ENCODE data around the gene AQP1. TPM values are rescaled to one million over a fixed set of nuclear protein-coding genes. Genes with fewer than 3 reads are reported as not detected.
A peak's percentile ranks its signal among the peaks of the same experiment; 100 is the strongest.

AQP1 gene
- total RNA-seq, 1 donor from 2014 or later = 6.7 TPM

DNA sequence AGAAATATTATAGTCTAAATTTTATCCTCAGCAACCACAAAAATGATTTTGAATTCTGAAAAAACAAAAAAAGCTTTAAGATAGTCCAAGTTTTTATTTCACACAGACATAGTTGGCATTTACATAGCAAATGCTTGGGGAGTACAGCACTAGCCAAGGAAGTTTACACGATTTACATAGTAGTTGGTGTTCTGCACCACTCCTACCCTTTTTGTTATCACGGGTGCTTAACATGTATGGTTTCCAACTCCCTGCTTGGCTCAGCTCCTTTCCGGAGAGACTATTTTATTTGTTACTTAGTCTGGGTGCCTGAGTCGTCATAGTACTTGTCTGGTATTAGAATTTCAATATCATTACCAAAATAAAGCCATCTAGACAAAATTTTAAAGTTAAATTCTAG lies 43.3 kb downstream of the AQP1 start:
- DNase-seq (ENCODE audit: extremely low spot score, unreplicated experiment) = no peak
- H3K27ac Mint-ChIP-seq (ENCODE audit: unreplicated experiment) = no peak overlapping the region
- no peak overlapping the region for H3K4me3 Mint-ChIP-seq (ENCODE audit: unreplicated experiment)
- H3K9me3 Mint-ChIP-seq (ENCODE audit: unreplicated experiment) = peaks cover 23% of the 10 kb centered on the region
- TF ChIP-seq, protein P1, sequence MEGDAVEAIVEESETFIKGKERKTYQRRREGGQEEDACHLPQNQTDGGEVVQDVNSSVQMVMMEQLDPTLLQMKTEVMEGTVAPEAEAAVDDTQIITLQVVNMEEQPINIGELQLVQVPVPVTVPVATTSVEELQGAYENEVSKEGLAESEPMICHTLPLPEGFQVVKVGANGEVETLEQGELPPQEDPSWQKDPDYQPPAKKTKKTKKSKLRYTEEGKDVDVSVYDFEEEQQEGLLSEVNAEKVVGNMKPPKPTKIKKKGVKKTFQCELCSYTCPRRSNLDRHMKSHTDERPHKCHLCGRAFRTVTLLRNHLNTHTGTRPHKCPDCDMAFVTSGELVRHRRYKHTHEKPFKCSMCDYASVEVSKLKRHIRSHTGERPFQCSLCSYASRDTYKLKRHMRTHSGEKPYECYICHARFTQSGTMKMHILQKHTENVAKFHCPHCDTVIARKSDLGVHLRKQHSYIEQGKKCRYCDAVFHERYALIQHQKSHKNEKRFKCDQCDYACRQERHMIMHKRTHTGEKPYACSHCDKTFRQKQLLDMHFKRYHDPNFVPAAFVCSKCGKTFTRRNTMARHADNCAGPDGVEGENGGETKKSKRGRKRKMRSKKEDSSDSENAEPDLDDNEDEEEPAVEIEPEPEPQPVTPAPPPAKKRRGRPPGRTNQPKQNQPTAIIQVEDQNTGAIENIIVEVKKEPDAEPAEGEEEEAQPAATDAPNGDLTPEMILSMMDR (IDR thresholded peaks at IDR 0.05) = no peak
- H3K36me3 Mint-ChIP-seq (ENCODE audit: unreplicated experiment) = no peaks in the 10 kb centered on the region
- H3K4me1 Mint-ChIP-seq (ENCODE audit: unreplicated experiment) = no peaks in the 10 kb centered on the region
- H3K27me3 Mint-ChIP-seq (ENCODE audit: unreplicated experiment) = peaks cover 64% of the 10 kb centered on the region

DNA sequence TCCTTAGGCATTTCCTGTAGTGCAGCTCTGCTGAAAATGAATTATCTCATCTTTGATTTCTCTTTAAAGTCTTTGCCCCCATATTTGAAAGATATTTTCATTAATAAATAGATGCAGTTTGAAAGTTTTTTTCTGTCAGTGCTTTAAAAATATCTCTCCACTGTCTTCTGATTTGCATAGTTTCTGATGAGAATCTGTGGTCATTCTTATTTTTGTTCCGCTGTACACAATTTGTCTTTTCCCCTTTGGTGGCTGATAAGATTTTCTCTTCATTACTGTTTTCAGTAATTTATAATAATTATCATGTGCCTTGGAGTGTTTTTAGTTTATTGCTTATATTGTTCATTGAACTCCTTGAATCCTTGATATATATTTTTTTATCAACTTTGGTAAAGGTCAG lies 45.1 kb downstream of the AQP1 start:
- no peaks in the 10 kb centered on the region for H3K4me1 Mint-ChIP-seq (ENCODE audit: unreplicated experiment)
- no peak for DNase-seq (ENCODE audit: extremely low spot score, unreplicated experiment)
- H3K9me3 Mint-ChIP-seq (ENCODE audit: unreplicated experiment) = peaks cover 23% of the 10 kb centered on the region
- H3K36me3 Mint-ChIP-seq (ENCODE audit: unreplicated experiment) = no peaks in the 10 kb centered on the region
- peaks cover 59% of the 10 kb centered on the region for H3K27me3 Mint-ChIP-seq (ENCODE audit: unreplicated experiment)
- H3K4me3 Mint-ChIP-seq (ENCODE audit: unreplicated experiment) = no peak overlapping the region
- no peak overlapping the region for H3K27ac Mint-ChIP-seq (ENCODE audit: unreplicated experiment)
- TF ChIP-seq, protein P1 (IDR thresholded peaks at IDR 0.05) = no peak

DNA sequence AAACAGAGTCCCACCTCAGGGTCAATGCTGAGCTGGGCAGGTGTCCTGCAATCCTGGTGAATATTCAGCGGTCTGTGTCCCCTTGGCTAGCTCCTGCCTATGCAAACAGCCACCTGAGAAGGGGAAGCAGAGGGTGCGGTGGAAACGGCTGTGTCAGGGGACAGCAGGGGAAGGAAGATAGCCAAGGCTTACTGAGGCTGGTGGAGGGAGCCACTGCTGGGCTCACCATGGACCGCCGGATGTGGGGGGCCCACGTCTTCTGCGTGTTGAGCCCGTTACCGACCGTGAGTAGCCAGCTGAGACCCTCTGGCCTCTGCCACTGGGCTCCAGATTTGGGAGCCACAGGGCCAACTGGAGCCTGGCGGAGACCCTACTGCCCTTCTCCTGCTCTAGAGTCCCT lies 52.2 kb downstream of the AQP1 start, which contains the start of gene GHRHR:
TSS of gene GHRHR (plus strand) at position 112 of the 400 bp plus-strand sequence. CDS start at position 228, 116 bp downstream.
- Mint-ChIP-seq H3K4me1 (ENCODE audit: unreplicated experiment) (no peaks in the 10 kb centered on the region), H3K4me3 (ENCODE audit: unreplicated experiment) (no peak within 1 kb of the TSS), H3K36me3 (ENCODE audit: unreplicated experiment) (no peaks in the 10 kb centered on the region), H3K9me3 (ENCODE audit: unreplicated experiment) (no peaks in the 10 kb centered on the region), H3K27me3 (ENCODE audit: unreplicated experiment) (peaks cover 63% of the 10 kb centered on the region), H3K27ac (ENCODE audit: unreplicated experiment) (no peak within 1 kb of the TSS)
- DNase-seq (ENCODE audit: extremely low spot score, unreplicated experiment) = peak; percentile 80
- TF ChIP-seq, protein P1 (IDR thresholded peaks at IDR 0.05) = no peak

DNA sequence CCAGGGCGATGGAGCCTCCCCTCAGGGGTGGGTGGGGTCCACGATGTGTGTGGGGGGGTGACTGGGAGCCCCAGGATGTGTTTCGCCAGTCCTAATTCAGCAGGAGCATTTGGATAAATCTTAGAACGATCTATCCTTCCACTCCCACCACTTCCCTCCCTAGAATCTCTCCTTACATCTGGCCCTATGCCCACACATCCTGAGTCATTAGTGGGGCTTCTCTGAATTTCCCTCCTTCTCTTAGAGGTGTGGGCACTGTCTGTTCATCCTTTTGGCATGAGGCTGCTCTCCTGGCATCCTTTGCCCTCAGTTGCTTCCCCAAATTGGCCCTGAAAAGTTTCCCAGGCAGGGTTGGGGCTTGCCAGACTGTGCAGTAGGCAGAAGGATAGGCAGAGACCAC lies 53.7 kb downstream of the AQP1 start:
- Mint-ChIP-seq H3K9me3 (ENCODE audit: unreplicated experiment) (no peaks in the 10 kb centered on the region), H3K36me3 (ENCODE audit: unreplicated experiment) (no peaks in the 10 kb centered on the region), H3K27me3 (ENCODE audit: unreplicated experiment) (peaks cover 59% of the 10 kb centered on the region), H3K4me1 (ENCODE audit: unreplicated experiment) (no peaks in the 10 kb centered on the region), H3K27ac (ENCODE audit: unreplicated experiment) (no peak overlapping the region), H3K4me3 (ENCODE audit: unreplicated experiment) (no peak overlapping the region)
- TF ChIP-seq, protein P1 (IDR thresholded peaks at IDR 0.05) = no peak
- peak; percentile 70 for DNase-seq (ENCODE audit: extremely low spot score, unreplicated experiment)

DNA sequence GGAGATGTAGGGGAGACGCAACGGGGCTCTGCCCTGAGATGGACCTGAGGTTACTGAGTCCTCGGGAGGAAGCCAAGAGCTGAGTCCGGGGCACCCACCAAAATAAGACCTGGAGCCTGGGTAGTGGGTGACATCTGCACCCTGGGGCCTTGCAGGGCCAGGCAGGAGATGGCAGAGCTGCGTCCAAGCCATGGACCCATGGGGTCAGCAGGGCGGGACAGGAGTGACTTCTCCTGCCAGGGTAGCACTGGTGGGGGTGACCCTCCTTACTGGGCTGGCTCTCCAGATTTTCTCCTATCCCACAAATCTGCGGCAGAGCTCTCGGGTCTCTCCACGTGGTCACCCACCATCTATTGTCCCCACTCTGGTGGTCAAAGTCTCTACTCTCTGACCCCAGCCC lies 54.2 kb downstream of the AQP1 start:
- Mint-ChIP-seq H3K4me3 (ENCODE audit: unreplicated experiment) (no peak overlapping the region), H3K36me3 (ENCODE audit: unreplicated experiment) (no peaks in the 10 kb centered on the region), H3K4me1 (ENCODE audit: unreplicated experiment) (no peaks in the 10 kb centered on the region), H3K27me3 (ENCODE audit: unreplicated experiment) (peaks cover 60% of the 10 kb centered on the region), H3K9me3 (ENCODE audit: unreplicated experiment) (no peaks in the 10 kb centered on the region), H3K27ac (ENCODE audit: unreplicated experiment) (no peak overlapping the region)
- TF ChIP-seq, protein P1 (IDR thresholded peaks at IDR 0.05) = no peak
- peak; percentile 77 for DNase-seq (ENCODE audit: extremely low spot score, unreplicated experiment)
